Loucy (cell line): ENCODE results near the gene TAAR8.

Experiments
- H2AFZ ChIP-seq: fragments of 200-600 bp; sonication (generic); 2 replicates; pipeline ENCODE4 v1.6.0; 2016; ENCODE audit warnings: antibody characterized with exemption, mild to moderate bottlenecking, low read length, moderate library complexity
- H3F3A ChIP-seq: fragments of 200-600 bp; 2 replicates; pipeline ENCODE4 v1.6.0; 2016; ENCODE audit warnings: antibody characterized with exemption, low read depth, mild to moderate bottlenecking
- H3K27me3 ChIP-seq: fragments of 200-600 bp; sonication (generic); 2 replicates; pipeline ENCODE4 v1.6.1; 2014; ENCODE audit warnings: low read length, mild to moderate bottlenecking; ENCODE audit not compliant: insufficient read depth, poor library complexity, severe bottlenecking
- H3K36me3 ChIP-seq: fragments of 200-600 bp; sonication (generic); 2 replicates; pipeline ENCODE4 v1.6.1; 2016; ENCODE audit warnings: low read length; ENCODE audit not compliant: insufficient read depth
- H3K4me1 ChIP-seq: fragments of 200-600 bp; sonication (generic); 2 replicates; pipeline ENCODE4 v1.5.1; 2014; ENCODE audit warnings: low read length, mild to moderate bottlenecking; ENCODE audit not compliant: insufficient read depth, poor library complexity, severe bottlenecking
- H3K4me2 ChIP-seq: fragments of 200-600 bp; sonication (generic); 2 replicates; pipeline ENCODE4 v1.6.0; 2014; ENCODE audit warnings: antibody characterized with exemption, low read length, low read depth, mild to moderate bottlenecking; ENCODE audit not compliant: poor library complexity, severe bottlenecking
- H3K4me3 ChIP-seq: fragments of 200-600 bp; sonication (generic); 2 replicates; pipeline ENCODE4 v1.5.1; 2014; ENCODE audit warnings: low read length, mild to moderate bottlenecking, mixed read lengths; ENCODE audit not compliant: poor library complexity, severe bottlenecking
- H3K79me2 ChIP-seq: fragments of 200-600 bp; sonication (generic); 2 replicates; pipeline ENCODE4 v1.6.1; 2014; ENCODE audit warnings: low read length; ENCODE audit not compliant: insufficient read depth
- H3K9ac ChIP-seq: fragments of 200-600 bp; sonication (generic); 2 replicates; pipeline ENCODE4 v1.6.0; 2014; ENCODE audit warnings: mild to moderate bottlenecking, low read depth, low read length, moderate library complexity; ENCODE audit not compliant: poor library complexity, severe bottlenecking
- H3K9me2 ChIP-seq: fragments of 200-600 bp; sonication (generic); replicated peaks from 2 replicates; pipeline ENCODE4 v1.6.1; 2016; ENCODE audit warnings: low read depth, low read length, mixed read lengths
- H3K9me3 ChIP-seq: fragments of 200-600 bp; sonication (generic); 2 replicates; pipeline ENCODE4 v1.6.1; 2014; ENCODE audit warnings: mild to moderate bottlenecking, antibody characterized with exemption, low read length, low read depth; ENCODE audit not compliant: insufficient read depth
- H4K20me1 ChIP-seq: fragments of 200-600 bp; sonication (generic); 2 replicates; pipeline ENCODE4 v1.6.0; 2014; ENCODE audit warnings: antibody characterized with exemption, low read length, mild to moderate bottlenecking; ENCODE audit not compliant: insufficient read depth, poor library complexity, severe bottlenecking
- CTCF ChIP-seq: fragments of 200-600 bp; sonication (generic); conservative IDR thresholded peaks from 2 replicates; pipeline ENCODE4 v1.5.1; 2014; ENCODE audit warnings: mild to moderate bottlenecking, antibody characterized with exemption, low read length
- EZH2phosphoT487 ChIP-seq: fragments of 200-600 bp; IDR thresholded peaks from 2 replicates; pipeline ENCODE4 v1.6.1; 2018; ENCODE audit warnings: antibody characterized with exemption, mild to moderate bottlenecking, moderate library complexity, borderline replicate concordance

TAAR8 gene

GRCh38 chr6:132506461-132506860 is 46.0 kb upstream of the TAAR8 start:
- Histone ChIP-seq H3K4me1 (no peaks in the 10 kb centered on the region), H3K79me2 (no peaks in the 10 kb centered on the region), H3K36me3 (no peaks in the 10 kb centered on the region), H3F3A (no peaks in the 10 kb centered on the region), H3K27me3 (no peaks in the 10 kb centered on the region), H3K4me2 (no peak overlapping the region), H4K20me1 (no peaks in the 10 kb centered on the region), H3K9me3 (no peaks in the 10 kb centered on the region), H3K9me2 (no peaks in the 10 kb centered on the region), H2AFZ (no peak overlapping the region), H3K4me3 (no peak overlapping the region), H3K9ac (no peak overlapping the region)
- TF ChIP-seq EZH2phosphoT487 (no peak), CTCF (no peak)

GRCh38 chr6:132506869-132507808 is 45.3 kb upstream of the TAAR8 start:
- H2AFZ ChIP-seq: no peak overlapping the region
- H3F3A ChIP-seq: no peaks in the 10 kb centered on the region
- H3K36me3 ChIP-seq: no peaks in the 10 kb centered on the region
- H3K9ac ChIP-seq: no peak overlapping the region
- H3K9me2 ChIP-seq: no peaks in the 10 kb centered on the region
- no peaks in the 10 kb centered on the region for H3K27me3 ChIP-seq
- TF ChIP-seq EZH2phosphoT487 (no peak), CTCF (no peak)
- H4K20me1 ChIP-seq: no peaks in the 10 kb centered on the region
- H3K4me2 ChIP-seq: no peak overlapping the region
- no peaks in the 10 kb centered on the region for H3K4me1 ChIP-seq
- no peaks in the 10 kb centered on the region for H3K9me3 ChIP-seq
- no peaks in the 10 kb centered on the region for H3K79me2 ChIP-seq
- no peak overlapping the region for H3K4me3 ChIP-seq

- H3K4me2 ChIP-seq: no peak overlapping the region
- no peaks in the 10 kb centered on the region for H3K9me2 ChIP-seq
- TF ChIP-seq EZH2phosphoT487: no peak
- TF ChIP-seq CTCF: no peak
- no peak overlapping the region for H3K9ac ChIP-seq
- no peaks in the 10 kb centered on the region for H3K79me2 ChIP-seq
- no peak overlapping the region for H3K4me3 ChIP-seq
- no peaks in the 10 kb centered on the region for H4K20me1 ChIP-seq
- no peaks in the 10 kb centered on the region for H3F3A ChIP-seq
- H2AFZ ChIP-seq: no peak overlapping the region
- H3K36me3 ChIP-seq: no peaks in the 10 kb centered on the region
- H3K4me1 ChIP-seq: no peaks in the 10 kb centered on the region
- H3K9me3 ChIP-seq: no peaks in the 10 kb centered on the region
- no peaks in the 10 kb centered on the region for H3K27me3 ChIP-seq
These were observed 41.2 kb upstream of the TAAR8 start for GRCh38 chr6:132511210-132511830.
